HL-60 (cell line): ENCODE results near the gene HIVEP1.

Experiments
- DNase-seq, 2 experiments: peaks; one replicate each; pipeline ENCODE4 v3.0.0-alpha.2; 2010 to 2020; ENCODE audit warnings: low read depth in 1 of 2, low spot score in 1 of 2
- H3K27ac ChIP-seq: fragments of 250-450 bp; sonication (Bioruptor Pico); replicated peaks from 2 replicates; pipeline ENCODE4 v1.5.1; 2020; ENCODE audit warnings: mild to moderate bottlenecking, moderate library complexity
- H3K27me3 ChIP-seq: fragments of 250-450 bp; sonication (Bioruptor Pico); 2 replicates; pipeline ENCODE4 v1.5.1; 2021; ENCODE audit warnings: mild to moderate bottlenecking, moderate library complexity; ENCODE audit not compliant: insufficient read depth, poor library complexity, severe bottlenecking
- H3K4me3 ChIP-seq: replicated peaks from 2 replicates; pipeline ENCODE4 v1.5.1; 2011; ENCODE audit warnings: mild to moderate bottlenecking, control low read depth, low read length; ENCODE audit not compliant: insufficient read depth
- GABPA ChIP-seq: IDR thresholded peaks from 2 replicates; pipeline ENCODE4 v1.6.1; 2012; ENCODE audit warnings: low read depth
- POLR2AphosphoS5 ChIP-seq: IDR thresholded peaks from 2 replicates; pipeline ENCODE4 v1.6.1; 2012; ENCODE audit warnings: low read depth
- SPI1 ChIP-seq: IDR thresholded peaks from 2 replicates; pipeline ENCODE4 v1.6.1; 2012; ENCODE audit warnings: low read depth, mild to moderate bottlenecking, borderline replicate concordance
- TF ChIP-seq, protein P1 (sequence below): IDR thresholded peaks from 2 replicates; pipeline ENCODE4 v1.6.1; 2012; ENCODE audit warnings: low read depth; ENCODE audit not compliant: insufficient replicate concordance
- TF ChIP-seq, protein P2 (sequence below): IDR thresholded peaks from one replicate; pipeline ENCODE4 v1.5.1; 2011; ENCODE audit warnings: low read length, control low read depth, inconsistent platforms; ENCODE audit not compliant: insufficient read depth

The HIVEP1 gene

DNA sequence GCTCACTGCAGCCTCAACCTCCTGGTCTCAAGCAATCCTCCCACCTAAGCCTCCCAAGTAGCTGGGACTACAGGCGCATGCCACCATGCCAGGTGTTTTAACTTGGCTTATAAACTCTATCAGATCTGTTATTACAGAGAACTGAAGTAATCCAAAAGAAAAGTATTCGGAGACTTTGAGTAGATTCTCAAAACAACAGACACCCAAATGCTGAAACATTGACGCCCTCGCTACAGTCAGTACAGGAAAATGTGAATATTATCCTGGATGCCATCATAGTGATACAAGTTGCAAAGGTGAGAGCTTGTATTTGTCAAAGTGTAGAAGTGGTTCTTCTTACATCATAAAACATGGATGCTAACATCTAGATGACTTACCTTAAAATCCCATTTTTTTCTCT, 169.4 kb downstream of the HIVEP1 start:
- DNase-seq, result no peak
- Histone ChIP-seq H3K27ac (no peak overlapping the region), H3K4me3 (no peak overlapping the region), H3K27me3 (no peaks in the 10 kb centered on the region)
- TF ChIP-seq POLR2AphosphoS5, result no peak
- no peak for TF ChIP-seq GABPA
- TF ChIP-seq, protein P1, sequence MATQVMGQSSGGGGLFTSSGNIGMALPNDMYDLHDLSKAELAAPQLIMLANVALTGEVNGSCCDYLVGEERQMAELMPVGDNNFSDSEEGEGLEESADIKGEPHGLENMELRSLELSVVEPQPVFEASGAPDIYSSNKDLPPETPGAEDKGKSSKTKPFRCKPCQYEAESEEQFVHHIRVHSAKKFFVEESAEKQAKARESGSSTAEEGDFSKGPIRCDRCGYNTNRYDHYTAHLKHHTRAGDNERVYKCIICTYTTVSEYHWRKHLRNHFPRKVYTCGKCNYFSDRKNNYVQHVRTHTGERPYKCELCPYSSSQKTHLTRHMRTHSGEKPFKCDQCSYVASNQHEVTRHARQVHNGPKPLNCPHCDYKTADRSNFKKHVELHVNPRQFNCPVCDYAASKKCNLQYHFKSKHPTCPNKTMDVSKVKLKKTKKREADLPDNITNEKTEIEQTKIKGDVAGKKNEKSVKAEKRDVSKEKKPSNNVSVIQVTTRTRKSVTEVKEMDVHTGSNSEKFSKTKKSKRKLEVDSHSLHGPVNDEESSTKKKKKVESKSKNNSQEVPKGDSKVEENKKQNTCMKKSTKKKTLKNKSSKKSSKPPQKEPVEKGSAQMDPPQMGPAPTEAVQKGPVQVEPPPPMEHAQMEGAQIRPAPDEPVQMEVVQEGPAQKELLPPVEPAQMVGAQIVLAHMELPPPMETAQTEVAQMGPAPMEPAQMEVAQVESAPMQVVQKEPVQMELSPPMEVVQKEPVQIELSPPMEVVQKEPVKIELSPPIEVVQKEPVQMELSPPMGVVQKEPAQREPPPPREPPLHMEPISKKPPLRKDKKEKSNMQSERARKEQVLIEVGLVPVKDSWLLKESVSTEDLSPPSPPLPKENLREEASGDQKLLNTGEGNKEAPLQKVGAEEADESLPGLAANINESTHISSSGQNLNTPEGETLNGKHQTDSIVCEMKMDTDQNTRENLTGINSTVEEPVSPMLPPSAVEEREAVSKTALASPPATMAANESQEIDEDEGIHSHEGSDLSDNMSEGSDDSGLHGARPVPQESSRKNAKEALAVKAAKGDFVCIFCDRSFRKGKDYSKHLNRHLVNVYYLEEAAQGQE, result no peak
- TF ChIP-seq, protein P2, sequence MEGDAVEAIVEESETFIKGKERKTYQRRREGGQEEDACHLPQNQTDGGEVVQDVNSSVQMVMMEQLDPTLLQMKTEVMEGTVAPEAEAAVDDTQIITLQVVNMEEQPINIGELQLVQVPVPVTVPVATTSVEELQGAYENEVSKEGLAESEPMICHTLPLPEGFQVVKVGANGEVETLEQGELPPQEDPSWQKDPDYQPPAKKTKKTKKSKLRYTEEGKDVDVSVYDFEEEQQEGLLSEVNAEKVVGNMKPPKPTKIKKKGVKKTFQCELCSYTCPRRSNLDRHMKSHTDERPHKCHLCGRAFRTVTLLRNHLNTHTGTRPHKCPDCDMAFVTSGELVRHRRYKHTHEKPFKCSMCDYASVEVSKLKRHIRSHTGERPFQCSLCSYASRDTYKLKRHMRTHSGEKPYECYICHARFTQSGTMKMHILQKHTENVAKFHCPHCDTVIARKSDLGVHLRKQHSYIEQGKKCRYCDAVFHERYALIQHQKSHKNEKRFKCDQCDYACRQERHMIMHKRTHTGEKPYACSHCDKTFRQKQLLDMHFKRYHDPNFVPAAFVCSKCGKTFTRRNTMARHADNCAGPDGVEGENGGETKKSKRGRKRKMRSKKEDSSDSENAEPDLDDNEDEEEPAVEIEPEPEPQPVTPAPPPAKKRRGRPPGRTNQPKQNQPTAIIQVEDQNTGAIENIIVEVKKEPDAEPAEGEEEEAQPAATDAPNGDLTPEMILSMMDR, result no peak
- no peak for TF ChIP-seq SPI1

GRCh38 chr6:12182676-12183075, 170.6 kb downstream of the HIVEP1 start:
- H3K4me3 ChIP-seq, result no peak overlapping the region
- DNase-seq, result no peak
- TF ChIP-seq SPI1, result no peak
- TF ChIP-seq, protein P1, result no peak
- TF ChIP-seq GABPA, result no peak
- no peak for TF ChIP-seq POLR2AphosphoS5
- TF ChIP-seq, protein P2, result no peak
- H3K27ac ChIP-seq, result no peak overlapping the region
- H3K27me3 ChIP-seq, result no peaks in the 10 kb centered on the region

DNA sequence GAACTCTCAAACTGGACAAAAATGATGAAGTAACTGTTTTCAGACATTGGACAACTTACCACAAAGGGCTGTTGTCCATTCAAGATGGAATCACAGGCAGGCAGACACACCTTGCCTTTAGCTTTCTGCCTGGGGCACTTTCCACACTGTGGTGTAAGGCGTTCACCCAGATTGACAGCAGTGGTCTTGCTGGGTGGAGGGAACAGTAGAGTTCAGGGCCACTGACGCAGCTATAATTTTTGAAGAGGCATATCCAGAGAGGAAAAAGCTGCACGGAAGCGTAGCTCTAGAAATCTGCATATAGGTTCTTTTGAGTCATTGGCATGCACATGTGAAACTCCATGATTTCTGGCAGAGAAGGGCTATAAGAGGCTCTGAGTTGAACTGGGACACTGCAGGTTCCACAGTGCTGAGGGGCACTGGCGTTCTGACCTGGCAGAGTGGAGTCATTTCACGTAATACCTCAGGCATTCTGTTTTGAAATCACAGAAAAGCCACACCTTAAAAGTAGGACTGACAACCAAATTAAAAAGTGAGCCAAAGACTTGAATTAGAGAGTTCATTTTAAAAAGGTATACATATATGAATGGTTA, 173.1 kb downstream of the HIVEP1 start:
- DNase-seq, result no peak
- Histone ChIP-seq H3K27me3 (no peaks in the 10 kb centered on the region), H3K27ac (no peak overlapping the region), H3K4me3 (no peak overlapping the region)
- TF ChIP-seq SPI1 (no peak), GABPA (no peak), POLR2AphosphoS5 (no peak)
- TF ChIP-seq, protein P1, result no peak
- TF ChIP-seq, protein P2, result no peak
